Motor neuron (in vitro differentiated cells): Measurements from ENCODE around the gene MAP2K7. TPM values are rescaled to one million over a fixed set of nuclear protein-coding genes. Genes with fewer than 3 reads are reported as not detected.
"Not testable (repeated sequence)": the region's sequence is repeated elsewhere in the genome, so short reads cannot be mapped to it uniquely, and the experiment has no call there.

Experiments used
- ATAC-seq, 8 experiments: fragments of 200-7000 bp; cut with Tn5 transposase; replicated peaks in 6 of 8; 2 replicates each; pipeline ENCODE4 v1.8.0; 2021; ENCODE audit warnings: mild to moderate bottlenecking in 8 of 8, moderate library complexity in 8 of 8
- H3K27ac ChIP-seq, 2 donors: fragments of 250-450 bp; sonication (Bioruptor Pico); 2 replicates each; pipeline ENCODE4 v1.9.0; 2021; ENCODE audit warnings: antibody characterized with exemption in 2 of 2, mild to moderate bottlenecking in 2 of 2, moderate library complexity in 1 of 2
- H3K4me1 ChIP-seq, 2 donors: fragments of 250-450 bp; sonication (Bioruptor Pico); replicated peaks in 1 of 2; 2 replicates each; pipeline ENCODE4 v1.6.1; 2021; ENCODE audit warnings: antibody characterized with exemption in 2 of 2, mild to moderate bottlenecking in 2 of 2, moderate library complexity in 1 of 2
- H3K4me3 ChIP-seq, 5 donors: fragments of 250-450 bp; sonication (Bioruptor Pico); 2 replicates each; pipeline ENCODE4 v1.9.0; 2021; ENCODE audit warnings: antibody characterized with exemption in 5 of 5, mild to moderate bottlenecking in 5 of 5, moderate library complexity in 4 of 5
- WGBS, 10 experiments: fragments of 450-650 bp; shearing (Covaris generic); methylation state at CpG; one replicate each; pipeline ENCODE4 v1.0.0; 2022; 5-methylcytosine and 5-hydroxymethylcytosine counted together
- in situ Hi-C, 9 experiments: fragments of 400-800 bp; cut with MboI; loops; one replicate each; pipeline ENCODE4 v1.15.0; 2021; ENCODE audit warnings: low sequenced_read_pairs in 9 of 9, low pct_unique_long_range_greater_than_20kb in 2 of 9; ENCODE audit not compliant: unreplicated experiment in 9 of 9
- total RNA-seq, 8 experiments: library from RNA; unstranded; fragments of 300-600 nt; gene quantifications; 2 replicates each; pipeline versions ENCODE4 v1.2.3 to v1.2.4, GENCODE V29; 2022

The MAP2K7 gene
- total RNA-seq, 8 experiments from 2014 or later: 10.3 to 28.2 (median 16.9) TPM

DNA sequence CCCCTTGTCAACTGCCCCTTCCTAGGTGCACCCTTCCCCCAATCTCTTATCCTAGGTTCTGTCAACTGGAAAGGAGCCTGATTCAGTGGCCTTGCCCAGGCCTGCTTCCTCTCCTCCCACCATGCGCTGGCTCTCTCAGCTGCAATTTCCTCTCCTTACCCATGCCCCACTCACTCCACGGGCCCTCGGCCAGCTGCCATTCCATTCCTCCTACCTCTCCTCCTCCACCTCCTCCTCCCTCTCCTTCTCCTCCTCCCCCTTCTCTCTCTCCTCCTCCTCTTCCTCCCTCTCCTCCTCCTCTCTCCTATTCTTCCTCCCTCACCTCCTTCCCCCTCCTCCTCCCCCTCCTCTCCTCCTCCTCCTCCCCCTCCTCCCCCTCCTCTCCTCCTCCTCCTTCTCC lies 49.4 kb downstream of the MAP2K7 start:
- in situ Hi-C loops: loop anchor here in 1 of 9 experiments (25.0 kb wide), 1 partner anchor 284 kb away; no protein-coding TSS in a partner anchor
- 0 to 36% methylated on average over 1 to 3 of the region's 3 CpGs; no CpG with 5 or more reads in 8 of the 10 experiments for WGBS, 10 experiments

DNA sequence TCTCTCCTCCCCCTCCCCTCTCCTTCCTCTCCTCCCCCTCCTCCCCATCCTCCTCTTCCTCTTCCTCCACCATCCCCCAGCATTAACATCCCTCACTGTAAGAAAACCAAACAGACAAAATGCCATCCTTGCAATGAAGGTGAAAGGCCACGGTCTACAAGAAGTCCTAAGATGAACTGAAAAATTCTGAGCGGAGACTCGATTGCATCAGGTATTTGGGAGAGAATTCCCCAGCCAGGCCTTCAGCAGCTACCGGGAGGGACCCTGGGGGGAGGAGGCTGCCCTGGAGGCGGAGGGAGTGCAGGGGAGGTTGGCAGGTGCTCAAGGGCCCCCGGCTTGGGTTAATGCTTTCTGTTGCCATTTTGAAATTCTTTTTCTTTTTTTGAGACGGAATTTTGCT lies 49.9 kb downstream of the MAP2K7 start:
- H3K4me1 ChIP-seq: no peaks in the 10 kb centered on the region
- H3K27ac ChIP-seq: no peak overlapping the region
- no peak for ATAC-seq
- H3K4me3 ChIP-seq: no peak overlapping the region
- 62 to 90% (median 82%) methylated on average over 2 to 6 of the region's 7 CpGs; no CpG with 5 or more reads in 6 of the 10 experiments for WGBS, 10 experiments
- in situ Hi-C loops: loop anchor here in 1 of 9 experiments (25.0 kb wide), 1 partner anchor 284 kb away; no protein-coding TSS in a partner anchor

More for the DNA sequence above, 49.4 kb downstream of the MAP2K7 start:
- no peak overlapping the region for H3K4me3 ChIP-seq
- H3K4me1 ChIP-seq: no peaks in the 10 kb centered on the region
- H3K27ac ChIP-seq: no peak overlapping the region
- ATAC-seq: peak in 3 of 8 experiments; percentile 13 to 20 (median 17)

GRCh38 chr19:7955696-7956095 lies 52.0 kb downstream of the MAP2K7 start:
- in situ Hi-C loops: loop anchor here in 1 of 9 experiments (25.0 kb wide), 1 partner anchor 282 kb away; no protein-coding TSS in a partner anchor
- no peak overlapping the region for H3K4me3 ChIP-seq
- no peak for ATAC-seq
- no peak overlapping the region for H3K27ac ChIP-seq
- H3K4me1 ChIP-seq: no peaks in the 10 kb centered on the region
- WGBS, 10 experiments: 80 to 100% (median 91%) methylated on average over 1 to 7 of the region's 11 CpGs; no CpG with 5 or more reads in 7 of the 10 experiments

GRCh38 chr19:7959211-7959610 lies 55.5 kb downstream of the MAP2K7 start:
- H3K27ac ChIP-seq: no peak overlapping the region
- no peak overlapping the region for H3K4me3 ChIP-seq
- 44 to 100% (median 80%) methylated on average over 1 to 6 of the region's 6 CpGs; no CpG with 5 or more reads in 1 of the 10 experiments for WGBS, 10 experiments
- in situ Hi-C loops: loop anchor here in 1 of 9 experiments (25.0 kb wide), 1 partner anchor 278 kb away; no protein-coding TSS in a partner anchor
- ATAC-seq: no peak
- no peaks in the 10 kb centered on the region for H3K4me1 ChIP-seq

- in situ Hi-C loops: loop anchor here in 1 of 9 experiments (25.0 kb wide), 1 partner anchor 276 kb away; no protein-coding TSS in a partner anchor
- ATAC-seq, H3K27ac ChIP-seq, H3K4me3 ChIP-seq, H3K4me1 ChIP-seq: not testable (repeated sequence)
- 80 to 100% (median 96%) methylated on average over 1 to 4 of the region's 4 CpGs; no CpG with 5 or more reads in 4 of the 10 experiments for WGBS, 10 experiments
Observed at GRCh38 chr19:7961082-7961481, 57.4 kb downstream of the MAP2K7 start.

DNA sequence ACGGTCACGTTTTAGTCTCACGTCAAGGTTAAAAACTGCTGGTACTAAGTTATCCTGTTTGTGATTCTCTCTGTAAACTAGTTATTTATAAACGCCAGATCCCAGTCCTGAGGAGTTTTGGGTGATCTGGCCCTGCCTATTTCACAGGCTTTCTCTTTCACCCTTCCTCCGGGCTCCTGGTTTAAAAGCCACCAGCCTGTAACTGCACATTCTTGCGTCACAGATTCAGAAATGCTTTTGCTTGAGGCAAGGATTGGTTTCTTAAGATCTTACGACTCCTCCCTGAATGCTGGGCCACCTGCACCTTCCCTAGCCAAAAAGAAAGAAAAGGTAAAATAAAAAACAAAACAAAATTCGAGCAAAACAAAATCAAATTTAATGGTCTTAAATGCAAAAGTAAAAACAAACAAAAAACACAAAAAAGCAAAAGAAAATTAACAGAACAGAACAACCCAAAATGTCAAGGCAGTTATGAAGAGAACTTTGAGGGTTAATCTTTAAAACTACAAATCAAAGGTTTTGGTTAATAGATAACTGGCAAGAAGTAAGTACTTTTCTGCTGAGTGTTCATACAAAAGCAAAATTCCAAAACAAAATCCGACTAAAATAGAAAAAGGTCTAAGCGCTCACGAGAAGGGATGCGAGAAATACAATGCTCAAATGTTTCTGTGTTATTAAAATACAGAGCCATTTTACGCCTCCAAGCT lies 58.4 kb downstream of the MAP2K7 start:
- no peak for ATAC-seq
- WGBS, 10 experiments: 62 to 91% (median 82%) methylated on average over 3 to 13 of the region's 13 CpGs
- in situ Hi-C loops: loop anchor here in 1 of 9 experiments (25.0 kb wide), 1 partner anchor 275 kb away; no protein-coding TSS in a partner anchor
- Histone ChIP-seq H3K4me1 (no peaks in the 10 kb centered on the region), H3K4me3 (no peak overlapping the region), H3K27ac (no peak overlapping the region)

DNA sequence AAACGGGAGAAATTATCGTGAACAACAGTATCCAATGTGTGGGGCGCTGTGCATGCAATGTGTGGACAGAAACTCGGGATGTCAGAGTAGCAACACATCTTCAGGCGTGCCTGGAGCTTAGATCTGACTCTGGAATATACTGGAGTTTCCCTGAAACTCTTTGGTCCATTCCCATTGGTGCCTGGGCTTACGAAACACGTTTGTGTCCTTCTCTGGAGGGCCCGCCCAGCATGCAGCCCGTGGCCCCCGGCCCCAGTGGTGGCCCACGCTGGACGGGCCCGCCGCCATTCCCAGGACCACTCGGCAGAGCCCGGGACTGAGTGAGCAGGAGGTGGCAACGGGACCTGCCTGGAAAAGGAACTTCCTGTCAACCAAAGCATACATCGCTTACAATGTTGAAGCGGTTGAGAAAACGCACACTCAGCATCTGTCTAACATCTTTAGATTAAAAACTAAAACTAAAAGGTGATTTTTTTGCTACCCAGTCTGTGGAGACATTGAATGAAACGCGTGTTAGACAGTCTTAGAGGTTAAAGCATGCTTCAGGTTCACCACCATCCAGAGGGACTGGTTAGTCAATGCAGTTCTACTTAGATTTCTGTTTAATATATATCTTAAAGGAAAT lies 59.1 kb downstream of the MAP2K7 start:
- Histone ChIP-seq H3K27ac (no peak overlapping the region), H3K4me1 (no peaks in the 10 kb centered on the region), H3K4me3 (no peak overlapping the region)
- in situ Hi-C loops: loop anchor here in 1 of 9 experiments (25.0 kb wide), 1 partner anchor 275 kb away; no protein-coding TSS in a partner anchor
- no peak for ATAC-seq
- 78 to 100% (median 95%) methylated on average over 1 to 12 of the region's 22 CpGs; no CpG with 5 or more reads in 2 of the 10 experiments for WGBS, 10 experiments

- 80 to 100% (median 96%) methylated on average over 1 to 15 of the region's 25 CpGs; no CpG with 5 or more reads in 2 of the 10 experiments for WGBS, 10 experiments
- in situ Hi-C loops: loop anchor here in 1 of 9 experiments (25.0 kb wide), 1 partner anchor 274 kb away; no protein-coding TSS in a partner anchor
- peak in 2 of 8 experiments; percentile 19 to 22 for ATAC-seq
- Histone ChIP-seq H3K4me1 (no peaks in the 10 kb centered on the region), H3K4me3 (no peak overlapping the region), H3K27ac (no peak overlapping the region)
Observed at GRCh38 chr19:7963566-7963965, 59.9 kb downstream of the MAP2K7 start.

Other genes starting within 250 kb of the MAP2K7 start
- gene RETN, start 234.8 kb upstream of the MAP2K7 start, total RNA-seq: not detected
- under 1 TPM in 2 of 8 experiments, not detected in 6; 0.13 to 0.85 TPM for gene MCEMP1, start 226.8 kb upstream of the MAP2K7 start, total RNA-seq
- 100 to 1,000 TPM in 4 of 8 experiments, 10 to 100 TPM in 4; 54.1 to 192 (median 109) TPM for gene TRAPPC5, start 223.0 kb upstream of the MAP2K7 start, total RNA-seq
- gene FCER2, start 201.7 kb upstream of the MAP2K7 start, total RNA-seq: under 1 TPM in 7 of 8 experiments, not detected in 1; 0.11 to 0.59 (median 0.32) TPM
- under 1 TPM in 1 of 8 experiments, not detected in 7; 0.20 TPM for gene CLEC4G, start 171.8 kb upstream of the MAP2K7 start, total RNA-seq
- under 1 TPM in 6 of 8 experiments, not detected in 2; 0.09 to 0.57 (median 0.14) TPM for gene CD209, start 156.3 kb upstream of the MAP2K7 start, total RNA-seq
- gene CLEC4M, start 140.6 kb upstream of the MAP2K7 start, total RNA-seq: under 1 TPM in 4 of 8 experiments, not detected in 4; 0.10 to 0.71 (median 0.24) TPM
- 10 to 100 TPM in 7 of 8 experiments, 1 to 10 TPM in 1; 7.7 to 25.7 (median 16.7) TPM for gene EVI5L, start 73.7 kb upstream of the MAP2K7 start, total RNA-seq
- gene PRR36, start 29.5 kb upstream of the MAP2K7 start, total RNA-seq: 1 to 10 TPM in 5 of 8 experiments, under 1 TPM in 3; 0.27 to 6.4 (median 1.3) TPM
- gene LRRC8E, start 15.4 kb upstream of the MAP2K7 start, total RNA-seq: 1 to 10 TPM in 4 of 8 experiments, under 1 TPM in 3, not detected in 1; 0.16 to 3.1 (median 1.4) TPM
- 1 to 10 TPM in 1 of 8 experiments, under 1 TPM in 6, not detected in 1; 0.16 to 1.2 (median 0.45) TPM for gene TGFBR3L, start 11.0 kb downstream of the MAP2K7 start, total RNA-seq
- gene SNAPC2, start 16.5 kb downstream of the MAP2K7 start, total RNA-seq: 10 to 100 TPM; 12.5 to 27.1 (median 19.1) TPM
- gene CTXN1, start 22.3 kb downstream of the MAP2K7 start, total RNA-seq: 10 to 100 TPM in 2 of 8 experiments, 1 to 10 TPM in 5, under 1 TPM in 1; 0.87 to 29.6 (median 9.1) TPM
- gene TIMM44, start 39.8 kb downstream of the MAP2K7 start, total RNA-seq: 100 to 1,000 TPM in 2 of 8 experiments, 10 to 100 TPM in 6; 38.7 to 106 (median 65.1) TPM
- 10 to 100 TPM; 22.4 to 86.2 (median 31.9) TPM for gene ELAVL1, start 101.8 kb downstream of the MAP2K7 start, total RNA-seq
- 1 to 10 TPM in 1 of 8 experiments, under 1 TPM in 3, not detected in 4; 0.41 to 1.3 (median 0.75) TPM for gene CCL25, start 148.9 kb downstream of the MAP2K7 start, total RNA-seq
- 1 to 10 TPM in 5 of 8 experiments, under 1 TPM in 1, not detected in 2; 0.07 to 4.8 (median 3.6) TPM for gene FBN3, start 245.7 kb downstream of the MAP2K7 start, total RNA-seq